ENCODE results near the gene TFPT. TPM values are rescaled to one million over a fixed set of nuclear protein-coding genes. Genes with fewer than 3 reads are reported as not detected.

Gene TFPT
- total and polyA plus RNA-seq, 2 experiments from 2014 or later = 14.7 to 25.9 TPM

DNA sequence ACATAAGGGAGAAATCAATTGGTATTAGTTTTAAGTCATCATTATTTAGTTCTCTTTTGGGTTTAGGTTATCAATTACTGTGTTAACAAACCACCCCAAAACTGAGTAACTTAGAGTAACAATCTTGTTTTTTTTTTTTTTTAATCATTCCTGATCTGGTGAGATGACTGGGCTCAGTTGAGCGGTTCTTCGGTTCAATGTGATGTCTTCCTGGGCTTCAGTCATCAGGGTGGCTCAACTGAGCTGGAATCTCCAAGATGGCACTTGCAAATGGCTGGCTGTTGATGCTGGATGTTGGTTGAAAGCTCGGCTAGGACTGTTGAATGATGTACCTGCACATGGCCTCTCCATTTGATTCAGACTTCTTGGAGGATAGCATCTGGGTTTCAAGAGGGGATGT is 31.0 kb downstream of the TFPT start:
- no peaks in the 10 kb centered on the region for H4K20me1 ChIP-seq (ENCODE audit: insufficient read depth, poor library complexity, severe bottlenecking)
- no peaks in the 10 kb centered on the region for H3K36me3 ChIP-seq (replicated peaks; ENCODE audit: insufficient read depth, low read depth)
- no peak overlapping the region for H3K4me3 ChIP-seq
- H3K9me2 ChIP-seq (replicated peaks; ENCODE audit: insufficient read depth) = no peaks in the 10 kb centered on the region
- 91% methylated on average over 3 of the region's 3 CpGs for WGBS (ENCODE audit: low lambda C conversion rate, missing lambda C conversion rate)
- H3K27me3 ChIP-seq = no peaks in the 10 kb centered on the region
- H3K9me3 ChIP-seq (ENCODE audit: low read depth) = no peaks in the 10 kb centered on the region
- H3K79me2 ChIP-seq = no peaks in the 10 kb centered on the region
- no peak overlapping the region for H3K27ac ChIP-seq
- no peak for DNase-seq (ENCODE audit: low spot score)
- TF ChIP-seq CTCF (IDR thresholded peaks at IDR 0.05; ENCODE audit: poor library complexity) = no peak
- no peak for TF ChIP-seq EZH2phosphoT487 (IDR thresholded peaks at IDR 0.05; ENCODE audit: low read depth, severe bottlenecking, unreplicated experiment)
- no peak for TF ChIP-seq EZH2 (IDR thresholded peaks at IDR 0.05; ENCODE audit: borderline replicate concordance)
- no peak overlapping the region for H2AFZ ChIP-seq
- H3K4me2 ChIP-seq = no peak overlapping the region
- H3K4me1 ChIP-seq (ENCODE audit: insufficient read depth) = no peaks in the 10 kb centered on the region

DNA sequence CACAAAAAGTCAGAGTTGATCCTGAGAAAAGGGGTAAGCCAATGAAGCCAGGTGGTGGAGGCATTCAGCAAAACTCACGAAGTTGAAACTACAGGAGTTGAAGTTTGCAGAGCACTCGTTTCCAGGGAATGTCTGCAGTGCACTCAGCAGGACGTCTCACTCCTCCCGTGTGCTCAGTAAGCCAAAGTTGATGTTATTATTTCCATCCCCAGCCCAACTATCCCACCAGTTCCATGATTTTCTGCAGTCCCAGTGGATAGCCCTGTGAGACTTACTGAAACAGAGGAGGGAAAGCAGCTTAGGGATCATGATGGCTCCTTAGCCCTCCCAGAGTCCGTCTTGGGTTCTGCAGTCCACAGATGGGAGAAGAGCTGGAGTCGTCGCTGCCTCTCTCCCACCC is 34.4 kb downstream of the TFPT start, which contains the start of gene TARM1:
TSS of gene TARM1 (minus strand) at position 334 of the 400 bp plus-strand sequence. CDS start at position 309, 25 bp downstream.
- WGBS (ENCODE audit: low lambda C conversion rate, missing lambda C conversion rate) = 88% methylated on average over 7 of the region's 7 CpGs
- H3K27me3 ChIP-seq = no peaks in the 10 kb centered on the region
- H3K27ac ChIP-seq = no peak within 1 kb of the TSS
- TF ChIP-seq EZH2phosphoT487 (IDR thresholded peaks at IDR 0.05; ENCODE audit: low read depth, severe bottlenecking, unreplicated experiment) = no peak
- TF ChIP-seq EZH2 (IDR thresholded peaks at IDR 0.05; ENCODE audit: borderline replicate concordance) = no peak
- TF ChIP-seq CTCF (IDR thresholded peaks at IDR 0.05; ENCODE audit: poor library complexity) = no peak
- H3K4me3 ChIP-seq = no peak within 1 kb of the TSS
- H4K20me1 ChIP-seq (ENCODE audit: insufficient read depth, poor library complexity, severe bottlenecking) = no peaks in the 10 kb centered on the region
- H3K9me3 ChIP-seq (ENCODE audit: low read depth) = no peaks in the 10 kb centered on the region
- no peaks in the 10 kb centered on the region for H3K4me1 ChIP-seq (ENCODE audit: insufficient read depth)
- H2AFZ ChIP-seq = no peak within 1 kb of the TSS
- no peak for DNase-seq (ENCODE audit: low spot score)
- no peak within 1 kb of the TSS for H3K4me2 ChIP-seq
- no peaks in the 10 kb centered on the region for H3K36me3 ChIP-seq (replicated peaks; ENCODE audit: insufficient read depth, low read depth)
- H3K79me2 ChIP-seq = no peaks in the 10 kb centered on the region
- no peaks in the 10 kb centered on the region for H3K9me2 ChIP-seq (replicated peaks; ENCODE audit: insufficient read depth)

GRCh38 chr19:54077334-54077733 is 38.1 kb downstream of the TFPT start:
- WGBS (ENCODE audit: low lambda C conversion rate, missing lambda C conversion rate) = 95% methylated on average over 5 of the region's 5 CpGs
- no peak for TF ChIP-seq EZH2phosphoT487 (IDR thresholded peaks at IDR 0.05; ENCODE audit: low read depth, severe bottlenecking, unreplicated experiment)

GRCh38 chr19:54074851-54075250 is 40.6 kb downstream of the TFPT start:
- TF ChIP-seq CTCF (IDR thresholded peaks at IDR 0.05; ENCODE audit: poor library complexity) (no peak), EZH2 (IDR thresholded peaks at IDR 0.05; ENCODE audit: borderline replicate concordance) (no peak), EZH2phosphoT487 (IDR thresholded peaks at IDR 0.05; ENCODE audit: low read depth, severe bottlenecking, unreplicated experiment) (no peak)

More at GRCh38 chr19:54077334-54077733, 38.1 kb downstream of the TFPT start:
- Histone ChIP-seq H3K4me1 (ENCODE audit: insufficient read depth) (no peaks in the 10 kb centered on the region), H3K27me3 (no peaks in the 10 kb centered on the region), H3K4me2 (no peak overlapping the region), H3K4me3 (no peak overlapping the region), H3K79me2 (no peaks in the 10 kb centered on the region), H2AFZ (no peak overlapping the region), H3K36me3 (replicated peaks; ENCODE audit: insufficient read depth, low read depth) (no peaks in the 10 kb centered on the region), H4K20me1 (ENCODE audit: insufficient read depth, poor library complexity, severe bottlenecking) (no peaks in the 10 kb centered on the region), H3K27ac (no peak overlapping the region), H3K9me3 (ENCODE audit: low read depth) (no peaks in the 10 kb centered on the region), H3K9me2 (replicated peaks; ENCODE audit: insufficient read depth) (no peaks in the 10 kb centered on the region)
- DNase-seq (ENCODE audit: low spot score) = no peak

More at GRCh38 chr19:54074851-54075250, 40.6 kb downstream of the TFPT start:
- no peak for DNase-seq (ENCODE audit: low spot score)
- H3K36me3 ChIP-seq (replicated peaks; ENCODE audit: insufficient read depth, low read depth) = no peaks in the 10 kb centered on the region
- H3K9me3 ChIP-seq (ENCODE audit: low read depth) = no peaks in the 10 kb centered on the region
- H3K4me2 ChIP-seq = no peak overlapping the region
- no peaks in the 10 kb centered on the region for H3K4me1 ChIP-seq (ENCODE audit: insufficient read depth)
- no peak overlapping the region for H3K4me3 ChIP-seq
- no peak overlapping the region for H2AFZ ChIP-seq
- H3K9me2 ChIP-seq (replicated peaks; ENCODE audit: insufficient read depth) = no peaks in the 10 kb centered on the region
- H3K27me3 ChIP-seq = no peaks in the 10 kb centered on the region
- no peak overlapping the region for H3K27ac ChIP-seq
- WGBS (ENCODE audit: low lambda C conversion rate, missing lambda C conversion rate) = 86% methylated on average over 9 of the region's 9 CpGs
- no peaks in the 10 kb centered on the region for H4K20me1 ChIP-seq (ENCODE audit: insufficient read depth, poor library complexity, severe bottlenecking)
- H3K79me2 ChIP-seq = no peaks in the 10 kb centered on the region

Data from hepatocyte (in vitro differentiated cells).